Esophagus (tissue), 2 donors: ENCODE measurements around the gene ASH1L. TPM values are rescaled to one million over a fixed set of nuclear protein-coding genes. Genes with fewer than 3 reads are reported as not detected.
A peak's percentile ranks its signal among the peaks of the same experiment; 100 is the strongest.
"Not testable (repeated sequence)": the region's sequence is repeated elsewhere in the genome, so short reads cannot be mapped to it uniquely, and the experiment has no call there.

Experiments used
- H3K27ac ChIP-seq, 2 donors: one replicate each; pipeline ENCODE4 v1.5.1; 2013; ENCODE audit warnings: low read depth in 2 of 2, mild to moderate bottlenecking in 2 of 2, inconsistent platforms in 1 of 2, low read length in 1 of 2, moderate library complexity in 1 of 2
- H3K27me3 ChIP-seq, 2 donors: one replicate each; pipeline ENCODE4 v1.6.1; 2013; ENCODE audit warnings: low read length in 2 of 2, control low read depth in 1 of 2, mild to moderate bottlenecking in 1 of 2; ENCODE audit not compliant: insufficient read depth in 2 of 2, control insufficient read depth in 1 of 2
- H3K36me3 ChIP-seq, 2 donors: one replicate each; pipeline ENCODE4 v1.6.1; 2013; ENCODE audit warnings: low read length in 1 of 2; ENCODE audit not compliant: control insufficient read depth in 2 of 2, insufficient read depth in 2 of 2
- H3K4me1 ChIP-seq, 2 donors: one replicate each; pipeline ENCODE4 v1.6.1; 2013; ENCODE audit warnings: low read length in 1 of 2; ENCODE audit not compliant: control insufficient read depth in 2 of 2, insufficient read depth in 2 of 2
- H3K4me3 ChIP-seq, 2 donors: one replicate each; pipeline ENCODE4 v1.5.1; 2013; ENCODE audit warnings: low read length in 2 of 2, mild to moderate bottlenecking in 2 of 2, low read depth in 1 of 2, moderate library complexity in 1 of 2
- H3K9me3 ChIP-seq, 2 donors: one replicate each; pipeline ENCODE4 v1.6.1; 2013; ENCODE audit warnings: mild to moderate bottlenecking in 2 of 2, low read depth in 1 of 2, low read length in 1 of 2, moderate library complexity in 1 of 2; ENCODE audit not compliant: control insufficient read depth in 2 of 2, insufficient read depth in 1 of 2
- WGBS, 2 donors: extraction: QIAGEN DNeasy Blood & Tissue Kit; methylation state at CpG; one replicate each; pipeline ENCODE4 v1.1.7; 2013; 5-methylcytosine and 5-hydroxymethylcytosine counted together
- polyA plus RNA-seq, 2 donors: library from polyadenylated mRNA; stranded (reverse); fragments of 200-250 nt; gene quantifications; one replicate each; pipeline ENCODE4 v1.2.3, GENCODE V29; 2013
- donor health status: healthy with polysubstance abuse.
- donor health status: Bipolar disorder and iron deficiency.

Gene ASH1L
- polyA plus RNA-seq, 2 donors, result 5.9 to 7.2 TPM

- not testable (repeated sequence) for H3K9me3 ChIP-seq, H3K4me1 ChIP-seq, H3K27ac ChIP-seq, H3K27me3 ChIP-seq, H3K36me3 ChIP-seq, H3K4me3 ChIP-seq
- WGBS, 2 donors, result 94 to 97% methylated on average over 3 of the region's 3 CpGs
Measured at GRCh38 chr1:155505963-155506362, 56.6 kb downstream of the ASH1L start.

- Histone ChIP-seq H3K4me3 (no peak overlapping the region), H3K27me3 (no peaks in the 10 kb centered on the region), H3K4me1 (peaks cover 0 to 1% of the 10 kb centered on the region in 2 donors), H3K27ac (no peak overlapping the region), H3K36me3 (no peaks in the 10 kb centered on the region), H3K9me3 (no peaks in the 10 kb centered on the region)
- WGBS, 2 donors, result 54 to 59% methylated on average over 5 of the region's 5 CpGs
Measured at GRCh38 chr1:155504207-155504606, 58.4 kb downstream of the ASH1L start.

GRCh38 chr1:155499953-155500639 lies 62.5 kb downstream of the ASH1L start:
- Histone ChIP-seq H3K27ac (no peak overlapping the region), H3K36me3 (no peaks in the 10 kb centered on the region), H3K4me1 (peaks cover 0 to 1% of the 10 kb centered on the region in 2 donors), H3K9me3 (no peaks in the 10 kb centered on the region), H3K4me3 (no peak overlapping the region), H3K27me3 (no peaks in the 10 kb centered on the region)
- 46 to 48% methylated on average over 5 of the region's 5 CpGs for WGBS, 2 donors

- Histone ChIP-seq H3K9me3 (no peaks in the 10 kb centered on the region), H3K4me3 (no peak overlapping the region), H3K36me3 (no peaks in the 10 kb centered on the region), H3K27me3 (no peaks in the 10 kb centered on the region), H3K4me1 (peaks cover 0 to 1% of the 10 kb centered on the region in 2 donors), H3K27ac (no peak overlapping the region)
- 94 to 95% methylated on average over 1 of the region's 1 CpG for whole genome bisulfite sequencing, 2 donors
Measured at GRCh38 chr1:155499263-155499662, 63.3 kb downstream of the ASH1L start.

- H3K9me3 ChIP-seq, H3K27me3 ChIP-seq, H3K4me1 ChIP-seq, H3K27ac ChIP-seq, H3K36me3 ChIP-seq, H3K4me3 ChIP-seq: not testable (repeated sequence)
- 78% methylated on average over 4 of the region's 4 CpGs for WGBS, 2 donors
Measured at GRCh38 chr1:155493595-155493994, 69.0 kb downstream of the ASH1L start.

- H3K4me1 ChIP-seq, H3K27ac ChIP-seq, H3K4me3 ChIP-seq, H3K27me3 ChIP-seq, H3K9me3 ChIP-seq, H3K36me3 ChIP-seq: not testable (repeated sequence)
- 97 to 99% methylated on average over 6 of the region's 6 CpGs for WGBS, 2 donors
Measured at GRCh38 chr1:155488419-155488818, 74.2 kb downstream of the ASH1L start.

GRCh38 chr1:155487541-155487940 lies 75.1 kb downstream of the ASH1L start:
- Histone ChIP-seq H3K4me1 (no peaks in the 10 kb centered on the region), H3K27ac (peak overlapping the region in 1 of 2 donors; percentile 15), H3K36me3 (no peaks in the 10 kb centered on the region), H3K4me3 (no peak overlapping the region), H3K9me3 (no peaks in the 10 kb centered on the region), H3K27me3 (no peaks in the 10 kb centered on the region)
- WGBS, 2 donors, result 95% methylated on average over 4 of the region's 4 CpGs

GRCh38 chr1:155486952-155487351 lies 75.7 kb downstream of the ASH1L start:
- H3K4me1 ChIP-seq, H3K27ac ChIP-seq, H3K4me3 ChIP-seq, H3K27me3 ChIP-seq, H3K36me3 ChIP-seq, H3K9me3 ChIP-seq: not testable (repeated sequence)
- WGBS, 2 donors, result 53 to 71% methylated on average over 6 of the region's 6 CpGs

- Histone ChIP-seq H3K4me3 (no peak overlapping the region), H3K27me3 (no peaks in the 10 kb centered on the region), H3K9me3 (no peaks in the 10 kb centered on the region), H3K36me3 (peaks cover 0 to 4% of the 10 kb centered on the region in 2 donors), H3K4me1 (no peaks in the 10 kb centered on the region), H3K27ac (no peak overlapping the region)
Measured at GRCh38 chr1:155485945-155486344, 76.7 kb downstream of the ASH1L start.

- H3K36me3 ChIP-seq, result peaks cover under 1 to 5% of the 10 kb centered on the region in 2 donors
- no peaks in the 10 kb centered on the region for H3K9me3 ChIP-seq
- no peak overlapping the region for H3K27ac ChIP-seq
- H3K4me1 ChIP-seq, result no peaks in the 10 kb centered on the region
- WGBS, 2 donors, result 98 to 100% methylated on average over 4 of the region's 4 CpGs
- H3K4me3 ChIP-seq, result no peak overlapping the region
- no peaks in the 10 kb centered on the region for H3K27me3 ChIP-seq
Measured at GRCh38 chr1:155485222-155485621, 77.4 kb downstream of the ASH1L start.
